HepG2 (cell line): ENCODE measurements around the gene ZNF385B. TPM values are rescaled to one million over a fixed set of nuclear protein-coding genes. Genes with fewer than 3 reads are reported as not detected.

Experiments
- ATAC-seq: fragments of 200-7000 bp; cut with Tn5 transposase; 3 replicates; pipeline ENCODE4 v1.9.1; 2020; ENCODE audit warnings: mild to moderate bottlenecking, moderate library complexity
- BruUV-seq: library from RNA; stranded (reverse); fragments of 400-500 nt; replicated peaks from 2 replicates; lab custom pipeline; 2021; lab: Mats Ljungman, UMichigan
- CTCF ChIA-PET: fragments of 300-600 bp; formaldehyde crosslinking; extraction: SDS; loops from one replicate; lab custom pipeline; 2021; ENCODE audit warnings: low total read pairs, inconsistent platforms, low intra/inter-chr PET ratio; lab: Yijun Ruan, JAX
- POLR2A ChIA-PET: fragments of 350-600 bp; sonication (Branson Sonifier 250); formaldehyde crosslinking; loops from one replicate; lab custom pipeline; 2020; ENCODE audit warnings: antibody characterized with exemption, inconsistent platforms; lab: Yijun Ruan, JAX
- DNase-seq: peaks from one replicate; pipeline ENCODE4 v3.0.0-alpha.2; 2015; ENCODE audit warnings: low spot score
- FAIRE-seq: peaks from 3 replicates; lab custom pipeline; 2011; peaks lifted over from hg19 to GRCh38; lab: Jason Lieb, UNC
- H2AFZ ChIP-seq: one replicate; pipeline ENCODE4 v1.6.1; 2011; ENCODE audit warnings: low read length, inconsistent platforms
- H3K27ac ChIP-seq: fragments of 300-600 bp; 3 replicates; pipeline ENCODE4 v1.8.0; 2011; ENCODE audit warnings: mixed run types, mild to moderate bottlenecking, mixed read lengths, low read length, inconsistent platforms; ENCODE audit not compliant: insufficient read depth; ENCODE audit errors: extremely low read length
- H3K27me3 ChIP-seq, 2 experiments: fragments of 200-600 bp in 1 of 2; 2 replicates in 1 of 2; 3 replicates in 1 of 2; pipeline versions ENCODE4 v1.6.0 to v1.8.0; 2011; ENCODE audit warnings: low read length in 2 of 2, mild to moderate bottlenecking in 2 of 2, moderate library complexity in 2 of 2, inconsistent platforms in 1 of 2; ENCODE audit not compliant: insufficient read depth in 2 of 2, control insufficient read depth in 1 of 2
- H3K36me3 ChIP-seq, 2 experiments: fragments of 200-600 bp in 1 of 2; replicated peaks in 1 of 2; 2 replicates in 1 of 2; 3 replicates in 1 of 2; pipeline versions ENCODE4 v1.5.1 to v1.8.0; 2011; ENCODE audit warnings: low read length in 2 of 2, inconsistent platforms in 1 of 2; ENCODE audit not compliant: insufficient read depth in 2 of 2, control insufficient read depth in 1 of 2
- H3K4me1 ChIP-seq: 2 replicates; pipeline ENCODE4 v1.5.1; 2012; ENCODE audit warnings: low read length, inconsistent platforms; ENCODE audit not compliant: insufficient read depth
- H3K4me2 ChIP-seq: 2 replicates; pipeline ENCODE4 v1.6.0; 2011; ENCODE audit warnings: low read depth, low read length, inconsistent platforms
- H3K4me3 ChIP-seq, 3 experiments: fragments of 200-600 bp in 1 of 3; sonication (generic), shearing (Covaris generic) in 1 of 3; replicated peaks in 1 of 3; 2 replicates each; pipeline ENCODE4 v1.5.1; 2011 to 2016; ENCODE audit warnings: low read length in 3 of 3, inconsistent platforms in 2 of 3, low read depth in 2 of 3, mild to moderate bottlenecking in 2 of 3, control low read depth in 1 of 3, mixed read lengths in 1 of 3; ENCODE audit not compliant: insufficient read depth in 1 of 3
- H3K79me2 ChIP-seq: one replicate; pipeline ENCODE4 v1.6.1; 2011; ENCODE audit warnings: low read length, inconsistent platforms; ENCODE audit not compliant: insufficient read depth
- H3K9ac ChIP-seq: 2 replicates; pipeline ENCODE4 v1.6.0; 2011; ENCODE audit warnings: mild to moderate bottlenecking, low read depth, low read length, inconsistent platforms; ENCODE audit not compliant: insufficient read depth
- H3K9me3 ChIP-seq: 2 replicates; pipeline ENCODE4 v1.5.1; 2012; ENCODE audit warnings: mild to moderate bottlenecking, low read length
- H4K20me1 ChIP-seq: 2 replicates; pipeline ENCODE4 v1.6.0; 2011; ENCODE audit warnings: inconsistent platforms, mild to moderate bottlenecking, low read length, moderate library complexity; ENCODE audit not compliant: insufficient read depth
- EEA1 ChIP-seq: sonication (generic); formaldehyde crosslinking; IDR thresholded peaks from 2 replicates; pipeline ENCODE4 v1.5.1; 2020; ENCODE audit warnings: mild to moderate bottlenecking, missing genetic modification reagents, borderline replicate concordance
- FOSL2 ChIP-seq: sonication (generic); formaldehyde crosslinking; IDR thresholded peaks from 2 replicates; pipeline ENCODE4 v1.4.0; 2020; ENCODE audit warnings: missing genetic modification reagents
- JUN ChIP-seq: sonication (generic); formaldehyde crosslinking; IDR thresholded peaks from 2 replicates; pipeline ENCODE4 v1.4.0; 2020; ENCODE audit warnings: mild to moderate bottlenecking, missing genetic modification reagents
- KMT2A ChIP-seq: sonication (generic); formaldehyde crosslinking; IDR thresholded peaks from 2 replicates; pipeline ENCODE4 v1.4.0; 2020; ENCODE audit warnings: missing genetic modification reagents
- STAG1 ChIP-seq: sonication (generic); formaldehyde crosslinking; IDR thresholded peaks from 2 replicates; pipeline ENCODE4 v1.4.0; 2020; ENCODE audit warnings: missing genetic modification reagents
- ZNF616 ChIP-seq: sonication (generic); formaldehyde crosslinking; IDR thresholded peaks from 2 replicates; pipeline ENCODE4 v1.5.0; 2020; ENCODE audit warnings: low read depth, mild to moderate bottlenecking, missing genetic modification reagents
- ZSCAN30 ChIP-seq: sonication (generic); formaldehyde crosslinking; IDR thresholded peaks from 2 replicates; pipeline ENCODE4 v1.5.0; 2020; ENCODE audit warnings: mild to moderate bottlenecking, missing genetic modification reagents
- WGBS: methylation state at CpG from one replicate; pipeline ENCODE4 v1.1.6; 2017; ENCODE audit warnings: low lambda C conversion rate; 5-methylcytosine and 5-hydroxymethylcytosine counted together
- in situ Hi-C: cut with HindIII; loops from 2 replicates; pipeline ENCODE4 v1.10.0; 2017; ENCODE audit warnings: low pct_unique_long_range_greater_than_20kb; ENCODE audit not compliant: extremely low pct_ligation_motif_present
- intact Hi-C: fragments of 100-400 bp; cut with micrococcal nuclease; formaldehyde crosslinking; loops from one replicate; pipeline ENCODE4 v1.10.0; 2022; ENCODE audit not compliant: unreplicated experiment
- polyA plus RNA-seq, 8 experiments: library from polyadenylated mRNA; depleted of rRNA in 3 of 8; stranded (reverse) in 7 of 8; unstranded in 1 of 8; fragments of >200 nt; fragmentation: Illumina TruSeq in 4 of 8; extraction: Trizol in 4 of 8; gene quantifications; 2 replicates each; pipeline versions ENCODE4 v1.2.1 to v1.2.3, GENCODE V29; 2011 to 2016; ENCODE audit warnings: low read depth in 4 of 8, missing spikeins in 1 of 8, mixed read lengths in 1 of 8; ENCODE audit not compliant: insufficient read depth in 1 of 8
- total RNA-seq, 5 experiments: library from RNA; depleted of rRNA; stranded (reverse); fragments of >200 nt; fragmentation: Illumina TruSeq; extraction: Trizol; gene quantifications; 2 replicates each; pipeline ENCODE4 v1.2.3, GENCODE V29; 2016; ENCODE audit warnings: low read depth in 1 of 5
- TF ChIP-seq, protein P1 (sequence below): sonication (generic); formaldehyde crosslinking; IDR thresholded peaks from 2 replicates; pipeline ENCODE4 v1.4.0; 2020; ENCODE audit warnings: mild to moderate bottlenecking, missing genetic modification reagents, borderline replicate concordance

The ZNF385B gene
- total and polyA plus RNA-seq, 2 of the 13 experiments (the other 11 are each of a cell fraction or from before 2014, with no cell fraction given), result 3.3 to 6.7 TPM

DNA sequence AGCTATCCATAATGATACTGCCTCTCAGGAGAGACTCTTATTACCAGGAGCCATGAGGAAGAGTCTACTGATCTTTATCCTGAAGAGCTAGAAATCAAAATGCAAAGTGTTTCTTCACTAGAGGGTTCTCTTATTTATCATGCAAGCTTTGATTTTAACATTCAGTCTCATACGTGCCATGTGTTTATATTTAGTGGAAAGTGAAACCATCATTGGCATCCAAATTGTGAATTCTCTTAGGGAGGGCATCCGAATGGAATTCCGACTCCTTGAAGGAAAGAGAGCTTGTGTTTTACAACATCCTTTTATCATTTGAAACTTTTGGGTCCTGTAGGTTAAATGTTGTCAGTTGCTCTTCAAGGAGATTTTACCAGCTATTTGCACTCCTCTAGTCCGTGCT lies 426.4 kb downstream of the ZNF385B start:
- BruUV-seq, result no TSS peak
- ATAC-seq (no peak), FAIRE-seq (no peak), DNase-seq (no peak)
- intact Hi-C loops (no loop called here), in situ Hi-C loops (no loop called here)
- ChIA-PET POLR2A (no interaction called here), CTCF (no interaction called here)
- Histone ChIP-seq H3K36me3 (no peaks in the 10 kb centered on the region), H3K9ac (no peak overlapping the region), H3K9me3 (no peaks in the 10 kb centered on the region), H3K27me3 (no peaks in the 10 kb centered on the region), H3K4me2 (no peak overlapping the region), H3K4me1 (no peaks in the 10 kb centered on the region), H3K79me2 (no peaks in the 10 kb centered on the region), H3K4me3 (no peak overlapping the region), H3K27ac (no peak overlapping the region), H2AFZ (no peak overlapping the region), H4K20me1 (no peaks in the 10 kb centered on the region)
- TF ChIP-seq KMT2A (CRISPR knock-in tag) (no peak), ZSCAN30 (CRISPR knock-in tag) (no peak), JUN (CRISPR knock-in tag) (no peak), EEA1 (CRISPR knock-in tag) (no peak), ZNF616 (CRISPR knock-in tag) (no peak)
- TF ChIP-seq, protein P1, sequence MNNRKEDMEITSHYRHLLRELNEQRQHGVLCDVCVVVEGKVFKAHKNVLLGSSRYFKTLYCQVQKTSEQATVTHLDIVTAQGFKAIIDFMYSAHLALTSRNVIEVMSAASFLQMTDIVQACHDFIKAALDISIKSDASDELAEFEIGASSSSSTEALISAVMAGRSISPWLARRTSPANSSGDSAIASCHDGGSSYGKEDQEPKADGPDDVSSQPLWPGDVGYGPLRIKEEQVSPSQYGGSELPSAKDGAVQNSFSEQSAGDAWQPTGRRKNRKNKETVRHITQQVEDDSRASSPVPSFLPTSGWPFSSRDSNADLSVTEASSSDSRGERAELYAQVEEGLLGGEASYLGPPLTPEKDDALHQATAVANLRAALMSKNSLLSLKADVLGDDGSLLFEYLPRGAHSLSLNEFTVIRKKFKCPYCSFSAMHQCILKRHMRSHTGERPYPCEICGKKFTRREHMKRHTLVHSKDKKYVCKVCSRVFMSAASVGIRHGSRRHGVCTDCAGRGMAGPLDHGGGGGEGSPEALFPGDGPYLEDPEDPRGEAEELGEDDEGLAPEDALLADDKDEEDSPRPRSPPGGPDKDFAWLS (CRISPR knock-in tag), result no peak
- 84% methylated on average over 4 of the region's 4 CpGs for WGBS

DNA sequence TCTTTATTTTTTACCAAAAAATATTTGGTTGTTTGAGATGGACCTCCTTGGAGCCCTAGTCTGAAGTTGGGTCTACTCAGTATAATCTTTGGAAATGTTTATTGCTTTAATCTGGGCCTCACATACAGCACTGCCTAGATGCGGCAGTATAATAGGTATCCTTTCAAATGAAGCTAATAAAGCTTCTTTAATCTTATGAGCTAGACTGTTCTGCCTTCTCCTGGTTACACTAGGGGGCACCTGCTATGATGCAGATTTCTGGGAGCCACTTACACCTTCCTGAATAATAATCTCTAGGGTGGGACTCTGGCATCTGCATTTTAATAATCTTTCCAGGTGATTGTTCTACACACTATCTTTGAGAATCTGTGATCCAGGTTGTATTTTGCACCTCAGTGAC lies 427.1 kb downstream of the ZNF385B start:
- no TSS peak for BruUV-seq
- H3K4me3 ChIP-seq, result no peak overlapping the region
- H3K79me2 ChIP-seq, result no peaks in the 10 kb centered on the region
- peaks cover 3% of the 10 kb centered on the region for H3K4me1 ChIP-seq
- no peak overlapping the region for H3K4me2 ChIP-seq
- intact Hi-C loops (no loop called here), in situ Hi-C loops (no loop called here)
- FAIRE-seq (no peak), ATAC-seq (peak; percentile 41; the same call in 2 of the 3 replicates), DNase-seq (no peak)
- H3K36me3 ChIP-seq, result no peaks in the 10 kb centered on the region
- H3K9ac ChIP-seq, result no peak overlapping the region
- ChIA-PET CTCF (no interaction called here), POLR2A (no interaction called here)
- H3K27me3 ChIP-seq, result peaks cover 0 to 2% of the 10 kb centered on the region in 2 experiments; a peak in 1 of 5 replicates
- no peak for TF ChIP-seq FOSL2 (CRISPR knock-in tag)
- 0 out of 2 replicates have a peak, but pooled peaks have one; percentile 9 for TF ChIP-seq STAG1
- no peak overlapping the region for H3K27ac ChIP-seq
- no peaks in the 10 kb centered on the region for H3K9me3 ChIP-seq
- 86% methylated on average over 1 of the region's 1 CpG for WGBS
- H4K20me1 ChIP-seq, result no peaks in the 10 kb centered on the region
- H2AFZ ChIP-seq, result no peak overlapping the region
